SK-N-SH (cell line): ENCODE results near the gene INPP5B. TPM values are rescaled to one million over a fixed set of nuclear protein-coding genes. Genes with fewer than 3 reads are reported as not detected.

Experiments used
- CTCF ChIA-PET: fragments of 300-600, 350-600 bp; formaldehyde crosslinking; extraction: SDS; loops from one replicate; lab custom pipeline; 2021; lab: Yijun Ruan, JAX
- POLR2A ChIA-PET: fragments of 350-600 bp; sonication (Branson Sonifier 250); formaldehyde crosslinking; extraction: SDS; loops from one replicate; lab custom pipeline; 2020; ENCODE audit warnings: antibody characterized with exemption, inconsistent platforms; lab: Yijun Ruan, JAX
- DNase-seq: peaks from one replicate; pipeline ENCODE4 v3.0.0; 2012
- H2AFZ ChIP-seq: fragments of 200-600 bp; sonication (generic); 2 replicates; pipeline ENCODE4 v1.8.1; 2016; ENCODE audit warnings: antibody characterized with exemption, mild to moderate bottlenecking, low read depth
- H3F3A ChIP-seq: fragments of 200-600 bp; sonication (generic); replicated peaks from 2 replicates; pipeline ENCODE3; 2016; ENCODE audit warnings: antibody characterized with exemption, mild to moderate bottlenecking; ENCODE audit not compliant: insufficient read depth
- H3K27ac ChIP-seq, 2 experiments: fragments of 200-500 bp in 1 of 2; fragments of 200-600 bp in 1 of 2; sonication (Bioruptor generic) in 1 of 2; sonication (generic), shearing (Covaris generic) in 1 of 2; 2 replicates each; pipeline versions ENCODE4 v1.5.1 to v1.6.1; 2014 to 2016; ENCODE audit warnings: low read depth in 2 of 2, inconsistent platforms in 1 of 2, low read length in 1 of 2, mild to moderate bottlenecking in 1 of 2, mixed read lengths in 1 of 2
- H3K27me3 ChIP-seq: fragments of 200-600 bp; sonication (generic), shearing (Covaris generic); 2 replicates; pipeline ENCODE4 v1.6.1; 2016; ENCODE audit warnings: mixed run types; ENCODE audit not compliant: insufficient read depth
- H3K36me3 ChIP-seq, 2 experiments: fragments of 200-500 bp in 1 of 2; fragments of 200-600 bp in 1 of 2; sonication (Bioruptor generic) in 1 of 2; sonication (generic) in 1 of 2; replicated peaks in 1 of 2; 2 replicates each; pipeline versions ENCODE3 to v1.5.1; 2014 to 2016; ENCODE audit warnings: low read length in 1 of 2, mild to moderate bottlenecking in 1 of 2; ENCODE audit not compliant: insufficient read depth in 2 of 2, control insufficient read depth in 1 of 2
- H3K4me1 ChIP-seq, 2 experiments: fragments of 200-500 bp in 1 of 2; fragments of 200-600 bp in 1 of 2; sonication (Bioruptor generic) in 1 of 2; sonication (generic), shearing (Covaris generic) in 1 of 2; 2 replicates each; pipeline versions ENCODE4 v1.5.1 to v1.6.1; 2014 to 2016; ENCODE audit warnings: low read depth in 1 of 2, low read length in 1 of 2, mixed run types in 1 of 2; ENCODE audit not compliant: insufficient read depth in 2 of 2, control insufficient read depth in 1 of 2
- H3K4me2 ChIP-seq: fragments of 200-600 bp; sonication (generic), shearing (Covaris generic); 2 replicates; pipeline ENCODE4 v1.6.1; 2017; ENCODE audit warnings: mixed run types
- H3K4me3 ChIP-seq, 2 experiments: fragments of 200-500 bp in 1 of 2; fragments of 200-600 bp in 1 of 2; sonication (Bioruptor generic) in 1 of 2; sonication (generic), shearing (Covaris generic) in 1 of 2; 2 replicates each; pipeline versions ENCODE4 v1.5.1 to v1.8.1; 2014 to 2016; ENCODE audit warnings: low read depth in 2 of 2, inconsistent platforms in 1 of 2, low read length in 1 of 2, mild to moderate bottlenecking in 1 of 2, mixed read lengths in 1 of 2, moderate library complexity in 1 of 2
- H3K79me2 ChIP-seq: fragments of 200-600 bp; sonication (generic); 2 replicates; pipeline ENCODE4 v1.8.1; 2017; ENCODE audit warnings: mild to moderate bottlenecking; ENCODE audit not compliant: insufficient read depth
- H3K9ac ChIP-seq: fragments of 200-600 bp; sonication (generic); 2 replicates; pipeline ENCODE4 v1.6.1; 2017; ENCODE audit warnings: mixed run types
- H3K9me2 ChIP-seq: fragments of 200-600 bp; sonication (generic); 2 replicates; pipeline ENCODE4 v1.6.1; 2017; ENCODE audit warnings: mixed run types
- H3K9me3 ChIP-seq: fragments of 200-600 bp; sonication (generic); 2 replicates; pipeline ENCODE4 v1.6.1; 2017; ENCODE audit warnings: mixed run types, mild to moderate bottlenecking, moderate library complexity
- H4K20me1 ChIP-seq: fragments of 200-600 bp; sonication (generic); 2 replicates; pipeline ENCODE4 v1.6.1; 2017; ENCODE audit warnings: mild to moderate bottlenecking, mixed run types; ENCODE audit not compliant: insufficient read depth
- ELF1 ChIP-seq: IDR thresholded peaks from 2 replicates; pipeline ENCODE4 v1.4.0; 2012
- EZH2phosphoT487 ChIP-seq: fragments of 200-600 bp; sonication (generic); IDR thresholded peaks from 2 replicates; pipeline ENCODE4 v1.6.1; 2017; ENCODE audit warnings: low read depth, mixed run types, mild to moderate bottlenecking, antibody characterized with exemption, moderate library complexity, borderline replicate concordance
- GATA2 ChIP-seq: sonication (generic); formaldehyde crosslinking; IDR thresholded peaks from 2 replicates; pipeline ENCODE4 v1.5.0; 2020; ENCODE audit warnings: mild to moderate bottlenecking, missing genetic modification reagents
- IRF3 ChIP-seq: fragments of 150-350 bp; IDR thresholded peaks from 2 replicates; pipeline ENCODE4 v1.6.1; 2016; ENCODE audit warnings: mild to moderate bottlenecking, low read depth, low read length
- TEAD4 ChIP-seq: IDR thresholded peaks from 2 replicates; pipeline ENCODE4 v1.4.0; 2012; ENCODE audit warnings: mild to moderate bottlenecking, borderline replicate concordance; ENCODE audit not compliant: insufficient read depth
- WGBS: methylation state at CpG from one replicate; pipeline ENCODE4 v1.1.6; 2017; ENCODE audit warnings: low lambda C conversion rate; 5-methylcytosine and 5-hydroxymethylcytosine counted together
- polyA plus RNA-seq, 3 experiments: library from polyadenylated mRNA; depleted of rRNA; stranded (reverse); fragments of >200 nt; gene quantifications; 2 replicates each; pipeline ENCODE4 v1.2.3, GENCODE V29; 2012
- TF ChIP-seq, protein P1 (sequence below): IDR thresholded peaks from 2 replicates; pipeline ENCODE4 v1.4.0; 2012; ENCODE audit warnings: low read depth
- TF ChIP-seq, protein P2 (sequence below): IDR thresholded peaks from 2 replicates; pipeline ENCODE4 v1.4.0; 2012; ENCODE audit warnings: low read depth, borderline replicate concordance
- TF ChIP-seq, protein P3 (sequence below): fragments of 200-600 bp; sonication (generic); IDR thresholded peaks from 2 replicates; pipeline ENCODE4 v1.6.1; 2017; ENCODE audit warnings: antibody characterized with exemption, mild to moderate bottlenecking, moderate library complexity
- TF ChIP-seq, protein P4 (sequence below): IDR thresholded peaks from 2 replicates; pipeline ENCODE4 v1.6.1; 2012; ENCODE audit warnings: mild to moderate bottlenecking, low read depth, low read length, moderate library complexity

Gene INPP5B
- polyA plus RNA-seq, 1 of the 3 experiments (the other 2 are of a cell fraction), result 10.5 TPM

DNA sequence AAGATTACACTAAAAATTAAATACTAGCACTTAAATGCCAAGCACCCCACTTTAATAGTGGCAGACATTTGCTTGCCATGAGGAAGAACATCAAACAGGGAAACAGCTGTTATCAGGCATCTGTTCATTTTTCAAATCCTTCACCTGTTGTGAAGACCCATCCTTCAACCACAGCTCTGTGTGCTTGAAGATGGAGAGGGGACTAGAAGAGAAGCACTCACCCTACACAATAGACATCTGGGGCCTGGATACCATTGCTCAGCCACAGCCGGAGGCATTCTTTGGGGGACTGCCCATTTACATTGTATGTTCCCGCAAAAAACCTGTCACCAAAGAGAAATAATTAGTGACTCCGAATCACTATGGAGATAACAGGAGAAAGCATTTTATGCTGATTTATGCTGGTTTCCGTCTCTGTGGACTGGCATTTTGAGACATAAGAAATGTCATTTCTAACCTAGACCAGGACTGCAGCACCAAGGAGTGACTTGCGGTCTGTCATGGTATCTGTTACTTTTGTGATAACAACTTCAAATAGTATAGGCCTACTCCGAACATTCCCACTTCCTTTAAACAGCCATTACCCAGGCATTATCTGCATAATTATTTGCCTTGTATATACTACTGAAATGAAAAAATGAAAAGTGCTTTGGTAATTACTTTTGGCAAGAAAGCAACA is 58.7 kb downstream of the INPP5B start:
- Histone ChIP-seq H2AFZ (no peak overlapping the region), H3K4me1 (no peaks in the 10 kb centered on the region), H3K9ac (no peak overlapping the region), H3K36me3 (peaks cover 47 to 50% of the 10 kb centered on the region in 2 experiments), H3K9me2 (no peaks in the 10 kb centered on the region), H3K79me2 (no peaks in the 10 kb centered on the region), H4K20me1 (no peaks in the 10 kb centered on the region), H3K9me3 (no peaks in the 10 kb centered on the region), H3F3A (peaks cover 12% of the 10 kb centered on the region), H3K27me3 (no peaks in the 10 kb centered on the region), H3K4me2 (no peak overlapping the region), H3K27ac (no peak overlapping the region), H3K4me3 (no peak overlapping the region)
- POLR2A ChIA-PET, result no interaction called here
- no peak for DNase-seq
- TF ChIP-seq, protein P1, sequence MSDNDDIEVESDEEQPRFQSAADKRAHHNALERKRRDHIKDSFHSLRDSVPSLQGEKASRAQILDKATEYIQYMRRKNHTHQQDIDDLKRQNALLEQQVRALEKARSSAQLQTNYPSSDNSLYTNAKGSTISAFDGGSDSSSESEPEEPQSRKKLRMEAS, result no peak
- TF ChIP-seq IRF3 (no peak), TEAD4 (no peak), EZH2phosphoT487 (no peak), GATA2 (CRISPR knock-in tag) (no peak), ELF1 (no peak)
- TF ChIP-seq, protein P2, sequence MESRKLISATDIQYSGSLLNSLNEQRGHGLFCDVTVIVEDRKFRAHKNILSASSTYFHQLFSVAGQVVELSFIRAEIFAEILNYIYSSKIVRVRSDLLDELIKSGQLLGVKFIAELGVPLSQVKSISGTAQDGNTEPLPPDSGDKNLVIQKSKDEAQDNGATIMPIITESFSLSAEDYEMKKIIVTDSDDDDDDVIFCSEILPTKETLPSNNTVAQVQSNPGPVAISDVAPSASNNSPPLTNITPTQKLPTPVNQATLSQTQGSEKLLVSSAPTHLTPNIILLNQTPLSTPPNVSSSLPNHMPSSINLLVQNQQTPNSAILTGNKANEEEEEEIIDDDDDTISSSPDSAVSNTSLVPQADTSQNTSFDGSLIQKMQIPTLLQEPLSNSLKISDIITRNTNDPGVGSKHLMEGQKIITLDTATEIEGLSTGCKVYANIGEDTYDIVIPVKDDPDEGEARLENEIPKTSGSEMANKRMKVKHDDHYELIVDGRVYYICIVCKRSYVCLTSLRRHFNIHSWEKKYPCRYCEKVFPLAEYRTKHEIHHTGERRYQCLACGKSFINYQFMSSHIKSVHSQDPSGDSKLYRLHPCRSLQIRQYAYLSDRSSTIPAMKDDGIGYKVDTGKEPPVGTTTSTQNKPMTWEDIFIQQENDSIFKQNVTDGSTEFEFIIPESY, result no peak
- TF ChIP-seq, protein P3, sequence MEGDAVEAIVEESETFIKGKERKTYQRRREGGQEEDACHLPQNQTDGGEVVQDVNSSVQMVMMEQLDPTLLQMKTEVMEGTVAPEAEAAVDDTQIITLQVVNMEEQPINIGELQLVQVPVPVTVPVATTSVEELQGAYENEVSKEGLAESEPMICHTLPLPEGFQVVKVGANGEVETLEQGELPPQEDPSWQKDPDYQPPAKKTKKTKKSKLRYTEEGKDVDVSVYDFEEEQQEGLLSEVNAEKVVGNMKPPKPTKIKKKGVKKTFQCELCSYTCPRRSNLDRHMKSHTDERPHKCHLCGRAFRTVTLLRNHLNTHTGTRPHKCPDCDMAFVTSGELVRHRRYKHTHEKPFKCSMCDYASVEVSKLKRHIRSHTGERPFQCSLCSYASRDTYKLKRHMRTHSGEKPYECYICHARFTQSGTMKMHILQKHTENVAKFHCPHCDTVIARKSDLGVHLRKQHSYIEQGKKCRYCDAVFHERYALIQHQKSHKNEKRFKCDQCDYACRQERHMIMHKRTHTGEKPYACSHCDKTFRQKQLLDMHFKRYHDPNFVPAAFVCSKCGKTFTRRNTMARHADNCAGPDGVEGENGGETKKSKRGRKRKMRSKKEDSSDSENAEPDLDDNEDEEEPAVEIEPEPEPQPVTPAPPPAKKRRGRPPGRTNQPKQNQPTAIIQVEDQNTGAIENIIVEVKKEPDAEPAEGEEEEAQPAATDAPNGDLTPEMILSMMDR, result no peak
- TF ChIP-seq, protein P4, sequence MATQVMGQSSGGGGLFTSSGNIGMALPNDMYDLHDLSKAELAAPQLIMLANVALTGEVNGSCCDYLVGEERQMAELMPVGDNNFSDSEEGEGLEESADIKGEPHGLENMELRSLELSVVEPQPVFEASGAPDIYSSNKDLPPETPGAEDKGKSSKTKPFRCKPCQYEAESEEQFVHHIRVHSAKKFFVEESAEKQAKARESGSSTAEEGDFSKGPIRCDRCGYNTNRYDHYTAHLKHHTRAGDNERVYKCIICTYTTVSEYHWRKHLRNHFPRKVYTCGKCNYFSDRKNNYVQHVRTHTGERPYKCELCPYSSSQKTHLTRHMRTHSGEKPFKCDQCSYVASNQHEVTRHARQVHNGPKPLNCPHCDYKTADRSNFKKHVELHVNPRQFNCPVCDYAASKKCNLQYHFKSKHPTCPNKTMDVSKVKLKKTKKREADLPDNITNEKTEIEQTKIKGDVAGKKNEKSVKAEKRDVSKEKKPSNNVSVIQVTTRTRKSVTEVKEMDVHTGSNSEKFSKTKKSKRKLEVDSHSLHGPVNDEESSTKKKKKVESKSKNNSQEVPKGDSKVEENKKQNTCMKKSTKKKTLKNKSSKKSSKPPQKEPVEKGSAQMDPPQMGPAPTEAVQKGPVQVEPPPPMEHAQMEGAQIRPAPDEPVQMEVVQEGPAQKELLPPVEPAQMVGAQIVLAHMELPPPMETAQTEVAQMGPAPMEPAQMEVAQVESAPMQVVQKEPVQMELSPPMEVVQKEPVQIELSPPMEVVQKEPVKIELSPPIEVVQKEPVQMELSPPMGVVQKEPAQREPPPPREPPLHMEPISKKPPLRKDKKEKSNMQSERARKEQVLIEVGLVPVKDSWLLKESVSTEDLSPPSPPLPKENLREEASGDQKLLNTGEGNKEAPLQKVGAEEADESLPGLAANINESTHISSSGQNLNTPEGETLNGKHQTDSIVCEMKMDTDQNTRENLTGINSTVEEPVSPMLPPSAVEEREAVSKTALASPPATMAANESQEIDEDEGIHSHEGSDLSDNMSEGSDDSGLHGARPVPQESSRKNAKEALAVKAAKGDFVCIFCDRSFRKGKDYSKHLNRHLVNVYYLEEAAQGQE, result no peak
- WGBS, result 94% methylated on average over 6 of the region's 6 CpGs
- CTCF ChIA-PET, result interaction anchor here (1.0 to 1.3 kb wide), 3 partner anchors 18 to 101 kb away, joined by 3 to 5 read pairs (median 4); no protein-coding TSS in a partner anchor
